T47D (cell line): ENCODE measurements around the gene ATP2C2.

Experiments
- DNase-seq, 2 experiments: peaks; one replicate each; pipeline versions ENCODE4 v3.0.0 to v3.0.0-alpha.2; 2011 to 2012; ENCODE audit warnings: low read depth in 1 of 2, low spot score in 1 of 2
- JUND ChIP-seq: IDR thresholded peaks from 2 replicates; pipeline ENCODE4 v1.6.1; 2012; ENCODE audit warnings: low read depth
- in situ Hi-C: cut with HindIII; loops from 2 replicates; pipeline ENCODE4 v1.10.0; 2016; ENCODE audit warnings: low sequenced_read_pairs, low pct_unique_long_range_greater_than_20kb

Gene ATP2C2

DNA sequence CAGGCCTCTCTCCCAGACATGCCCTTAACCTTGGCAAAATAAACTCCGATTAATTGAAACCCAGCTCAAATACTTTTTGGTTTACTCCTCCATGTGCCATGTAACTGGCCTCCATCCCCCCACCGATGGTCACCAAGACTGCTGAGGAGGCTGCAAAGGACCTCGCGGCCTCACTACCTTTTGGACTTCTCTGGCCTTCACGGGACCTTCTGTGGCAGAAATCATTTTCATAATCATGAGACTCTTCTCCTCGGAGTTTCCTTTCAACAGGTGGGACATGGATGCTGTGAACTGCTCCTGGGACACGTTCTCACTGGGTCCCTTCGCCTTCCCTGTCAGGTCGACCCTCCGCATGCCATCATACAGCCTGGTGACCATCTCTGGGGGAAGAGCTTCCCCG is 127.2 kb downstream of the ATP2C2 start:
- no peak for TF ChIP-seq JUND
- DNase-seq: no peak
- in situ Hi-C loops: no loop called here

DNA sequence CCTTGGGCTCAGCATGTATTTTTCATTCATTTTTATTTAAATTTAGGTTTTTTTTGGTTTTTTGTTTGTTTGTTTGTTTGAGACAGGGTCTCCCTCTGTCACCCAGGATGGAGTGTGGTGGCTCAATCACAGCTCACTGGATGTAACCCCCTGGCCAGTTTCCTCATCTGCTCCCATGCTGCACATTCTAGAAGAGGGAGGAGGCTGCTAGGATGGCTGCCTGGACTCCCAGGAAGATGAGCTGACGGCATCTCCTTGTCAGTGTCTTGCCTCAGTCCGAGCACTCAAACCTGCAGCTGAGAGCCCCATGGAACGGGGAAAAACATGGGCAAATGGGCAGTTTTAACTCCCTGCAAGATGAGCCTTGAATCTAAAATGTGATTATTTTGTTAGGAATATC is 128.7 kb downstream of the ATP2C2 start:
- DNase-seq: no peak
- in situ Hi-C loops: no loop called here
- no peak for TF ChIP-seq JUND

GRCh38 chr16:84497418-84498222 is 129.3 kb downstream of the ATP2C2 start:
- in situ Hi-C loops: no loop called here
- no peak for DNase-seq
- TF ChIP-seq JUND: no peak

- no peak for TF ChIP-seq JUND
- no peak for DNase-seq
- in situ Hi-C loops: no loop called here
Observed at GRCh38 chr16:84498223-84498610, 129.9 kb downstream of the ATP2C2 start.

- no peak for TF ChIP-seq JUND
- in situ Hi-C loops: no loop called here
Observed at GRCh38 chr16:84498859-84499620, 130.7 kb downstream of the ATP2C2 start.

GRCh38 chr16:84499638-84500037 is 131.3 kb downstream of the ATP2C2 start:
- in situ Hi-C loops: no loop called here
- no peak for TF ChIP-seq JUND
- DNase-seq: no peak

More at GRCh38 chr16:84498859-84499620, 130.7 kb downstream of the ATP2C2 start:
- no peak for DNase-seq

DNA sequence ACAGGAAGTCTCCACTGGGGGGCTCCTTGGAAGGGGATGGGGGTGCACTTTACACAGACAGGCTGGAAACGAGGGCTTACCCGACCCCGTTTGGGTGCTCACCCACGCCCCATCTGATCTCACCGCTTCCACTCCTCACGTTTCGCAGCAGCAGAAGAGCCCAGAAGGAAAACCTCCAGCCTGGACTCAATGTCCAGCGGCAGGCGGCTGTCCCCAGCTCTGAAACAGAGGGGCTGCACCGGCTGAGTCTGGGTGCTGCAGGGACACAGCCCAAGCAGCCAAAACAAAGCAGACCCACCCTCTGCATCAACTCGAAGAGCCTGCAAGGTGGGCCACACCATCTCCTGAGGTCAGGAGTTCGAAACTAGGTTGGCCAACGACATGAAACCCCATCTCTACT is 132.2 kb downstream of the ATP2C2 start:
- no peak for TF ChIP-seq JUND
- DNase-seq: no peak
- in situ Hi-C loops: no loop called here

DNA sequence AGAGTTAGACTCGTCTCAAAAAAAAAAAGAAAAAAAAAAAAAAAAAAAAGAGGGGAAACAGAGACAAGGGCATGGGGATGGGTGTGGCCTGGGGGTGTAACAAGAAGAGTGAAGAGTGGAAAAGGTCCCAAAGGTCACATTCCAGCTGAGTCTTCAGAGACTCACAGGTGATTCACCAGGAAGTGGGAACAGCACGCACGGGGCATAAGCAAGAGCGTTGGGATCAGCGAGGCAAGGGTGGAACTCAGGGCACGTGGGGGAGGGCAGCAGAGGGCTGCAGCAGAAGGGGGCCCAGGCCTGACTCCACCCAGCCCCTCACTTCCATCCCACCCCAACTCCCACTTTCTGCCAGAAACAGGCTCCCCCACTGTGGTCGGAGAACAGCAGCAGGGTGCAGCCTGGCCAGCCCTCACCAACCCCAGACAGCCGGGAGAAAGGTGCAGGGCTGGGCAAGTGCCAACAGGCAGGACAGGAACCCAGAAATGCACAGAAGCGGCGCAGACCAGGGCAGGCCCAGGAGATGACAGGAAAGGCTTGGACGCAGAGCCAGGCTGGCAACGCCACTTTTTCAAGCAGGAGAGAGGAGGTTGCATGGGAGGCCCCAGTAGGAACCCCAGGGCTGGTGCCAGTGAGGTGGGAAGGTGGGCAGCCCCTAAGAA is 132.9 kb downstream of the ATP2C2 start:
- DNase-seq: no peak
- no peak for TF ChIP-seq JUND
- in situ Hi-C loops: no loop called here

GRCh38 chr16:84502075-84502474 is 133.7 kb downstream of the ATP2C2 start:
- in situ Hi-C loops: no loop called here
- TF ChIP-seq JUND: no peak
- DNase-seq: no peak

- in situ Hi-C loops: no loop called here
- TF ChIP-seq JUND: no peak
- DNase-seq: no peak
Observed at GRCh38 chr16:84502581-84502980, 134.2 kb downstream of the ATP2C2 start.

- no peak for DNase-seq
- no peak for TF ChIP-seq JUND
- in situ Hi-C loops: no loop called here
Observed at GRCh38 chr16:84503751-84504395, 135.5 kb downstream of the ATP2C2 start.

DNA sequence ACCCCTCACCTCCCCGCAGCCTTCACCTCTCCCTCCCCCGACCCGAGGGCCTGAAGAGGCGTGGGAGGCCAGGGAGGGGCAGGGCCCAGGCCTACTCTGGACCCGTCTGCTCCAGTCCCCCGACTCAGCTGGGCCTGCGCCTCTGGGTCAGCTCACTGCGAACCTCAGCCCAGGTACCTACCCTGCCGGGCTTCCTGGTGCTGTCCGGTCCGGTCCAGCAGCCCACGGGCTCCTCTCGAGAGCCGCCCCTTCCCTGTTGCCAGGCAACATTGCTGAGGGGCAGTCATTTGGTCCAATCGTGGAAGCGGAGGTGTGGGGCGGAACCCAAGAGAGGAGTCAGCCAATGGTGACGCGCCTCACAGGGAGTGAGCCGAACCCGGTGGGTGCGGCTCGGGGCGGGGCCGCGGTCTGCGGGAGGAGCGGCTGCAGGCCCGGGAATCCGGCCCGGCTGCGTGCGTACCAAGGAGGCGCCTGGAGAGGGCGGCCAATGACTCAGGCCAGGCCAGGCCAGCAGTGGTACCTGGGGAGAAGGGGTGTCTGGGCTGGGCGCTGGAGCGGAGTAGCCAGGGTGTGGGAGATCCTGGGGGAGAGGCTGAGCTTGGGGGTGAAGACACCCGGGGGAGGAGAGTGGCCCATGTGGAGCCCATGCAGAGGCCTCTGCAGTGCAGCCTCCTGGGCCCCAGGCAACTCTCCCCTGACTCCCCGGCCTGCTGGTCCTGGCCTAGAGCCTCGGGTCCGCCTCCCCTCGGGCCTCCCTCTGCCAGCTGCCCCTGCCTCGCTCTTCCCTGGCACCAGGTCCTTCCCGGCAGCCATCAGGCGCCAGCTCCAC is 136.3 kb downstream of the ATP2C2 start, which contains the start of gene MEAK7:
Gene MEAK7, minus strand, starts transcription at position 240 of the 829 bp plus-strand sequence. CDS start 6,573 bp downstream, outside the sequence.
- TF ChIP-seq JUND: no peak
- in situ Hi-C loops: no loop called here
- DNase-seq: peak; percentile 99 to 100
